Measurements from ENCODE around the gene ACSF3. TPM values are rescaled to one million over a fixed set of nuclear protein-coding genes. Genes with fewer than 3 reads are reported as not detected.

Gene ACSF3
- total and polyA plus RNA-seq, 2 of the 4 experiments (the other 2 are of a cell fraction) = 9.5 to 14.2 TPM

- H3K4me1 ChIP-seq (ENCODE audit: control insufficient read depth, insufficient read depth, low read length) = no peaks in the 10 kb centered on the region
- ChIA-PET CTCF (no interaction called here), POLR2A (ENCODE audit: unreplicated experiment) (no interaction called here)
- no peaks in the 10 kb centered on the region; the same call in 1 of the 2 replicates for H4K20me1 ChIP-seq (ENCODE audit: insufficient read depth, low read length)
- no peak overlapping the region for H4K91ac ChIP-seq (ENCODE audit: insufficient read depth, low read depth, low read length)
- H3K9ac ChIP-seq (ENCODE audit: low read depth, low read length) = no peak overlapping the region
- no peak overlapping the region for H2BK20ac ChIP-seq (ENCODE audit: low read depth, low read length)
- no peak for TF ChIP-seq MXI1 (IDR thresholded peaks at IDR 0.05; ENCODE audit: borderline replicate concordance, low read depth, low read length)
- TF ChIP-seq CHD1 (IDR thresholded peaks at IDR 0.05; ENCODE audit: low read depth, low read length) = no peak
- TF ChIP-seq FOS (IDR thresholded peaks at IDR 0.05; ENCODE audit: low read depth, low read length) = no peak
- no peak for TF ChIP-seq ELK1 (IDR thresholded peaks at IDR 0.05; ENCODE audit: borderline replicate concordance, low read depth, low read length)
- TF ChIP-seq RCOR1 (IDR thresholded peaks at IDR 0.05; ENCODE audit: insufficient replicate concordance, low read length) = no peak
- no peak for TF ChIP-seq NFE2L2 (IDR thresholded peaks at IDR 0.05; ENCODE audit: low read depth, low read length)
- no peak overlapping the region for H3K4me3 ChIP-seq (ENCODE audit: insufficient read depth, low read depth, low read length)
- no peak overlapping the region for H3K56ac ChIP-seq (ENCODE audit: extremely low read depth, insufficient read depth, low read length)
- H2AFZ ChIP-seq (replicated peaks; ENCODE audit: low read length, poor library complexity) = no peak overlapping the region
- no peak overlapping the region for H2BK120ac ChIP-seq (ENCODE audit: low read depth, low read length)
- intact Hi-C loops (cut with micrococcal nuclease) (no loop called here), dilution Hi-C loops (cut with HindIII; ENCODE audit: low sequenced_read_pairs, unreplicated experiment) (no loop called here), in situ Hi-C loops (cut with MboI; ENCODE audit: low sequenced_read_pairs) (no loop called here)
- H2BK15ac ChIP-seq (ENCODE audit: low read depth, low read length) = no peak overlapping the region
- H3K27me3 ChIP-seq (ENCODE audit: control insufficient read depth, insufficient read depth, low read length) = peaks cover 44% of the 10 kb centered on the region
- H4K8ac ChIP-seq (ENCODE audit: low read depth in 2 of 2, low read length in 2 of 2) = no peak overlapping the region
- 25% methylated on average over 4 of the region's 22 CpGs; no CpG with 5 or more reads in 1 of the 2 experiments for WGBS, 2 experiments (ENCODE audit: extremely low coverage in 2 of 2, insufficient read length in 1 of 2)
- no peak overlapping the region for H2AK5ac ChIP-seq (ENCODE audit: low read depth, low read length)
- H3K9me1 ChIP-seq (ENCODE audit: insufficient read depth, low read length) = no peaks in the 10 kb centered on the region
- H4K5ac ChIP-seq (ENCODE audit: low read depth, low read length) = no peak overlapping the region
- no peak overlapping the region for H2AK9ac ChIP-seq (replicated peaks; ENCODE audit: low read depth, low read length, poor library complexity)
- no peak overlapping the region for H2BK5ac ChIP-seq (ENCODE audit: low read depth, low read length, poor library complexity, severe bottlenecking)
- no peak overlapping the region for H3K27ac ChIP-seq (ENCODE audit: insufficient read depth, low read length)
- no peak overlapping the region for H3K4ac ChIP-seq (ENCODE audit: low read depth, low read length)
- no peak overlapping the region for H3K23ac ChIP-seq (ENCODE audit: low read depth, low read length)
- no TSS peak for BruUV-seq (replicated peaks)
- no peaks in the 10 kb centered on the region for H3K9me3 ChIP-seq (ENCODE audit: control insufficient read depth, insufficient read depth, low read length)
- no peaks in the 10 kb centered on the region for H3K79me1 ChIP-seq (ENCODE audit: low read depth in 1 of 2, low read length in 2 of 2)
- no peak overlapping the region for H3K14ac ChIP-seq (replicated peaks; ENCODE audit: low read depth, low read length)
- no peak overlapping the region for H3K4me2 ChIP-seq (ENCODE audit: low read depth, low read length)
- ATAC-seq (ENCODE audit: low read depth) (no peak), DNase-seq (no peak)
- H3K18ac ChIP-seq (ENCODE audit: low read depth, low read length) = no peak overlapping the region
- no peaks in the 10 kb centered on the region for H3K36me3 ChIP-seq (ENCODE audit: control insufficient read depth, insufficient read depth, low read length)
These were observed 44.1 kb upstream of the ACSF3 start for GRCh38 chr16:89049484-89050118.
